ENCODE data around the gene DNAJC8. TPM values are rescaled to one million over a fixed set of nuclear protein-coding genes. Genes with fewer than 3 reads are reported as not detected.

DNAJC8 gene
- total RNA-seq, 1 donor from 2014 or later = 54.1 TPM

GRCh38 chr1:28257736-28258135 is 24.9 kb upstream of the DNAJC8 start:
- intact Hi-C loops (cut with DNase I) = no loop called here
- no peak for DNase-seq (ENCODE audit: low spot score)

GRCh38 chr1:28256197-28256827 is 23.5 kb upstream of the DNAJC8 start:
- no peak for DNase-seq (ENCODE audit: low spot score)
- intact Hi-C loops (cut with DNase I) = no loop called here

GRCh38 chr1:28249866-28250295 is 17.1 kb upstream of the DNAJC8 start:
- DNase-seq (ENCODE audit: low spot score) = no peak
- intact Hi-C loops (cut with DNase I) = loop anchor here (2.0 to 5.0 kb wide), 4 partner anchors 79 to 352 kb away; partner anchors contain the start of genes MED18, PHACTR4 and RCC1

GRCh38 chr1:28249013-28249865 is 16.4 kb upstream of the DNAJC8 start:
- intact Hi-C loops (cut with DNase I) = loop anchor here (2.0 to 5.0 kb wide), 4 partner anchors 80 to 353 kb away; partner anchors contain the start of genes MED18, PHACTR4 and RCC1
- no peak for DNase-seq (ENCODE audit: low spot score)

- peak; percentile 86 for DNase-seq (ENCODE audit: low spot score)
- intact Hi-C loops (cut with DNase I) = loop anchor here (2.0 to 5.0 kb wide), 4 partner anchors 80 to 354 kb away; partner anchors contain the start of genes MED18, PHACTR4 and RCC1
Observed at GRCh38 chr1:28248273-28249012, 15.6 kb upstream of the DNAJC8 start.

GRCh38 chr1:28247612-28248272 is 14.9 kb upstream of the DNAJC8 start:
- intact Hi-C loops (cut with DNase I) = loop anchor here (2.0 to 5.0 kb wide), 4 partner anchors 81 to 355 kb away; partner anchors contain the start of genes MED18, PHACTR4 and RCC1
- DNase-seq (ENCODE audit: low spot score) = no peak

GRCh38 chr1:28246427-28246832 is 13.6 kb upstream of the DNAJC8 start:
- intact Hi-C loops (cut with DNase I) = loop anchor here (5.0 kb wide), 3 partner anchors 121 to 356 kb away; partner anchors contain the start of genes PHACTR4 and RCC1
- DNase-seq (ENCODE audit: low spot score) = no peak

- intact Hi-C loops (cut with DNase I) = loop anchor here (5.0 kb wide), 3 partner anchors 123 to 358 kb away; partner anchors contain the start of genes PHACTR4 and RCC1
- DNase-seq (ENCODE audit: low spot score) = no peak
Observed at GRCh38 chr1:28244549-28245251, 11.9 kb upstream of the DNAJC8 start.

- intact Hi-C loops (cut with DNase I) = no loop called here
- no peak for DNase-seq (ENCODE audit: low spot score)
Observed at GRCh38 chr1:28243685-28244311, 11.0 kb upstream of the DNAJC8 start.

GRCh38 chr1:28241638-28242241 is 8.9 kb upstream of the DNAJC8 start:
- DNase-seq (ENCODE audit: low spot score) = no peak
- intact Hi-C loops (cut with DNase I) = no loop called here

- no peak for DNase-seq (ENCODE audit: low spot score)
- intact Hi-C loops (cut with DNase I) = no loop called here
Observed at GRCh38 chr1:28240024-28240423, 7.2 kb upstream of the DNAJC8 start.

- intact Hi-C loops (cut with DNase I) = no loop called here
- DNase-seq (ENCODE audit: low spot score) = no peak
Observed at GRCh38 chr1:28239004-28239403, 6.2 kb upstream of the DNAJC8 start.

- no peak for DNase-seq (ENCODE audit: low spot score)
- intact Hi-C loops (cut with DNase I) = no loop called here
Observed at GRCh38 chr1:28236656-28237322, 4.0 kb upstream of the DNAJC8 start.

GRCh38 chr1:28235755-28236655 is 3.2 kb upstream of the DNAJC8 start, which contains the start of gene ATP5IF1:
ATP5IF1 (plus strand) TSS chr1:28236124; CDS start chr1:28236184, 60 bp downstream.
- intact Hi-C loops (cut with DNase I) = no loop called here
- peak; percentile 99 for DNase-seq (ENCODE audit: low spot score)

GRCh38 chr1:28233264-28233606 is 406 bp upstream of the DNAJC8 start:
- DNase-seq (ENCODE audit: low spot score) = no peak
- intact Hi-C loops (cut with DNase I) = no loop called here

GRCh38 chr1:28229996-28230395 is 2.8 kb downstream of the DNAJC8 start:
- no peak for DNase-seq (ENCODE audit: low spot score)
- intact Hi-C loops (cut with DNase I) = no loop called here

Measured in cardiac septum (tissue), 1 donor.